Measurements from ENCODE around the gene MAGI3. TPM values are rescaled to one million over a fixed set of nuclear protein-coding genes. Genes with fewer than 3 reads are reported as not detected.
"Not testable (repeated sequence)": the region's sequence is repeated elsewhere in the genome, so short reads cannot be mapped to it uniquely, and the experiment has no call there.

The MAGI3 gene
- polyA plus RNA-seq, 3 donors from 2014 or later = 0.15 TPM; not detected in 2

DNA sequence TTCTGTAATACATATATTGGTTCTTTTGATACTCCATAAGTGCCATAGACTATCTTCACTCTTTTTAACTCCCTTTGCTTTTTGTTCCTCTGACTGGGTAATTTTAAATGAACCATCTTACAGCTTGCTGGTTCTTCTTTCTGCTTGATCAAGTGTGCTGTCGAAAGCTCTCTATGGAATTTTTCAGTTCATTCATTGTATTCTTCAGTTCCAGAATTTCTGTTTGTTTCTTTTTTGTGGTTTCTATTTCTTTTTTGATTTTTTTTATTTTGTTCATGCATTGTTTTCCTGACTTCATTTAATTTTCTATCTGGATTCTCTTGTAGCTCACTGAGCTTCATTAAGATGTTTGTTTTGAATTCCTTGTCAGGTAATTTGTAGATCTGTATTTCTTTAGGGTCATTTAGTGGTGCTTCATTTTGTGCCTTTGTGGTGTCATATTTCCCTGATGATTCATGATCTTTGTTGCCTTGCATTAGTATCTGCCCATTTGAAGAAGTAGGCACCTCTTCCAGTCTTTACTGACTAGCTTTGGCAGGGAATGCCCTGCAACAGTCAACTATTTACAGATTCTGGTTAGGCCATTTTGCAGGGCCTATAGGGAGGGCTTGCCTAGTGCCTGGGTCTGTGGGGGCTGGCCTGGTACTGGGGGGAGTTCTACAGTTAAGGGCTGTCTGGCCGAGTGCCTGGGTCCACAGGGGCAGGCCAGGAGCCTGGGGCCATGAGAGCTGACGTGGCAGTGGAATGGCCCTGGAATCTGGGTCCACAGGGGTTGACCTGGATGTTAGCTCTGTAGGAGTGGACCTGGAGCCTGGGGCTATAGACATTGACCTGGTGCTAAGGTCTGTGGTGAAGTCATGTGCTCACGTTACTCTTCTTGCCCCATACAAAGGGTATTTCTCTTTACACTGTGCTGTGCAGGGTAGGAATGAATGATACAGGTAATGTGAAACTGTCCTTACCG is 89.7 kb downstream of the MAGI3 start:
- H3K27me3 Mint-ChIP-seq (ENCODE audit: low read depth in 3 of 3) = peaks cover 0 to 5% (median 1%) of the 10 kb centered on the region in 3 donors
- no peak overlapping the region for H3K4me3 Mint-ChIP-seq
- DNase-seq = no peak
- H3K9me3 Mint-ChIP-seq = peaks cover 22 to 70% (median 50%) of the 10 kb centered on the region in 6 donors
- H3K4me1 Mint-ChIP-seq = no peaks in the 10 kb centered on the region
- no peak overlapping the region for H3K27ac Mint-ChIP-seq
- peaks cover 0 to 17% (median 0%) of the 10 kb centered on the region in 3 donors for H3K36me3 Mint-ChIP-seq

GRCh38 chr1:113485131-113485530 is 94.8 kb downstream of the MAGI3 start:
- not testable (repeated sequence) for H3K27ac Mint-ChIP-seq; H3K4me3 Mint-ChIP-seq; H3K27me3 Mint-ChIP-seq (ENCODE audit: low read depth in 3 of 3); DNase-seq; H3K36me3 Mint-ChIP-seq; H3K4me1 Mint-ChIP-seq
- peaks cover 13 to 57% (median 30%) of the 10 kb centered on the region in 6 donors for H3K9me3 Mint-ChIP-seq

GRCh38 chr1:113488576-113489177 is 98.4 kb downstream of the MAGI3 start:
- DNase-seq = no peak
- peaks cover 19 to 57% (median 35%) of the 10 kb centered on the region in 6 donors for H3K9me3 Mint-ChIP-seq
- H3K4me1 Mint-ChIP-seq = no peaks in the 10 kb centered on the region
- H3K4me3 Mint-ChIP-seq = no peak overlapping the region
- no peak overlapping the region for H3K27ac Mint-ChIP-seq
- H3K36me3 Mint-ChIP-seq = peaks cover 0 to 6% (median 0%) of the 10 kb centered on the region in 3 donors
- H3K27me3 Mint-ChIP-seq (ENCODE audit: low read depth in 3 of 3) = peaks cover 2 to 8% (median 3%) of the 10 kb centered on the region in 3 donors

DNA sequence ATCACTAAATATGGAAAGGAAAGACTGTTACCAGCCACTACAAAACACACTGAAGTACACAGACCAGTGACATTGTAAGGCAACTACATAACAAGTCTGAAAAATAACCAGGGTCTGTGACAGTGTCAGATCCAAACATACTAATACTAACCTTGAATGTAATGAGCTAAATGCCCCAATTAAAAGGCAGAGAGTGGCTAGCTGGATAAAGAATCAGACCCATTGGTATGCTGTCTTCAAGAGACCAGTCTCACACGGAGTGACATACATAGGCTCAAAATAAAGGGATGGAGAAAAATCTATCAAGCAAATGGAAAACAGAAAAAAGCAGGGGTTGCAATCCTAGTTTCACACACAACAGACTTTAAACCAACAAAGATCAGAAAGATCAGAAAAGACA is 100.1 kb downstream of the MAGI3 start:
- Mint-ChIP-seq H3K4me1 (no peaks in the 10 kb centered on the region), H3K36me3 (peaks cover 0 to 6% (median 0%) of the 10 kb centered on the region in 3 donors), H3K27ac (no peak overlapping the region), H3K9me3 (peaks cover 24 to 55% (median 35%) of the 10 kb centered on the region in 6 donors), H3K27me3 (ENCODE audit: low read depth in 3 of 3) (peaks cover 6 to 8% (median 7%) of the 10 kb centered on the region in 3 donors), H3K4me3 (no peak overlapping the region)
- no peak for DNase-seq

GRCh38 chr1:113493533-113493932 is 103.2 kb downstream of the MAGI3 start:
- peaks cover 26 to 46% (median 36%) of the 10 kb centered on the region in 6 donors for H3K9me3 Mint-ChIP-seq
- no peak overlapping the region for H3K27ac Mint-ChIP-seq
- H3K4me1 Mint-ChIP-seq = no peaks in the 10 kb centered on the region
- DNase-seq = no peak
- H3K27me3 Mint-ChIP-seq (ENCODE audit: low read depth in 3 of 3) = peaks cover 6 to 10% (median 8%) of the 10 kb centered on the region in 3 donors
- H3K4me3 Mint-ChIP-seq = no peak overlapping the region
- peaks cover 0 to 6% (median 0%) of the 10 kb centered on the region in 3 donors for H3K36me3 Mint-ChIP-seq

DNA sequence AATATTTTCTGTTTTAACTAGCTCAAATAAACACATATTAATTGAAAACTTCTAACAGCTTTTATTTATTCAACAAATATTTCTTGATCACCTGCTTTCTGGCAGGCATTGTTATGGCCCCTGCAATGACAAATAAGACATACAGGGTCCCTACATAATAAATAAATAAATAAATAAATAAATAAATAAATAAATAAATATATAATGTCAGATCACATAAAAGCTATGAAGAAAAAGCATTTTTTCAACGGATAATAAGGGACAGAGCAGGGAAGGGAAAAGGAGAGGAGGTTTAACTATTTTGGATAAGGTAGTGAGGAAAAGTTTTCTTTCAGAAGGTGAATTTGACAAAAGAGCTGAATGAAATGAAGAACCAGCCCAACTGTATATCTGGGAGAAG is 115.0 kb downstream of the MAGI3 start:
- no peak overlapping the region for H3K27ac Mint-ChIP-seq
- no peaks in the 10 kb centered on the region for H3K36me3 Mint-ChIP-seq
- H3K27me3 Mint-ChIP-seq (ENCODE audit: low read depth in 3 of 3) = peaks cover 0 to 4% (median 0%) of the 10 kb centered on the region in 3 donors
- H3K9me3 Mint-ChIP-seq = peaks cover 0 to 10% (median 2%) of the 10 kb centered on the region in 6 donors
- H3K4me1 Mint-ChIP-seq = no peaks in the 10 kb centered on the region
- H3K4me3 Mint-ChIP-seq = no peak overlapping the region
- no peak for DNase-seq

- H3K36me3 Mint-ChIP-seq = no peaks in the 10 kb centered on the region
- no peak for DNase-seq
- no peak overlapping the region for H3K27ac Mint-ChIP-seq
- peaks cover 0 to 24% (median 14%) of the 10 kb centered on the region in 6 donors for H3K9me3 Mint-ChIP-seq
- no peaks in the 10 kb centered on the region for H3K4me1 Mint-ChIP-seq
- peaks cover 0 to 5% (median 2%) of the 10 kb centered on the region in 3 donors for H3K27me3 Mint-ChIP-seq (ENCODE audit: low read depth in 3 of 3)
- no peak overlapping the region for H3K4me3 Mint-ChIP-seq
Measured at GRCh38 chr1:113507552-113508214, 117.4 kb downstream of the MAGI3 start.

DNA sequence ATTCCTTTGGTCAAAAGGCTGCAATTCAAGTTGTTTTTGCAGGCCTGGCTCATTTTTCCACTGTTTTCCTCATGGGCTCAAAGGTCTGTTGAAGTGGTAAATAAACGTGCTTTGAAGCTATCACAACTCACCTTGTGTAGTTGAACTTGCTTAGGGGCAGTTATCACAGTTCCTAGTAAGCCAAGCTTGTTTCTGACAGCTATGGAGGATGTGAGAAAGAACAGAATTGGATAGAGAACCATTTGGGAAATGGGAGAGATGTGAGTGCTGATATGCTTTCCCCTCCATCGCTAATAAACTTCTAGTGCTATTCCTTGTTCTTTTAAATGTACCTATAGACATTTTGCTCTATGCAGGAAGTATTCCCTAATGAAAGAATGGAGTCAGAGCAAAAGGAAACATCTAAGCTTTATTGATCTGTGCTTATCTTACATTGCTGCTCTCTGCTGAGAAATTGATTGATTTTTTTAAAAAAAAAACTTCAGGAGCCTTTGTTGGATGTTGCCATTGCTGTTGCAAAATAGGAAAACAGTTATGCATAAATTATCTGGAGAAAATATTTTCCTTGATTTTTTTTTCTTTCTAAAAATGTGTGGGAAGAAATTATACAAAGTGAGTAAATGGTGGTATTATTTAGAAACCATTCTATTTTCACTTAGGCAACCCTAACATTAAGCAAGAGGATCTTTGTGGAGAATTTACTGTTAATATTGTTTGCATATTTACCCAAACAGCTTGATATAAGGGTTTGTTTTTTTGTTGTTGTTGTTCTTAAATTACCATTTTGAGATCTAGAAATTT is 118.2 kb downstream of the MAGI3 start:
- DNase-seq = no peak
- H3K9me3 Mint-ChIP-seq = peaks cover 3 to 24% (median 14%) of the 10 kb centered on the region in 6 donors
- peaks cover 0 to 5% (median 2%) of the 10 kb centered on the region in 3 donors for H3K27me3 Mint-ChIP-seq (ENCODE audit: low read depth in 3 of 3)
- no peak overlapping the region for H3K4me3 Mint-ChIP-seq
- H3K36me3 Mint-ChIP-seq = no peaks in the 10 kb centered on the region
- H3K27ac Mint-ChIP-seq = no peak overlapping the region
- no peaks in the 10 kb centered on the region for H3K4me1 Mint-ChIP-seq

GRCh38 chr1:113509766-113510165 is 119.5 kb downstream of the MAGI3 start:
- H3K36me3 Mint-ChIP-seq; H3K27me3 Mint-ChIP-seq (ENCODE audit: low read depth in 3 of 3); H3K4me1 Mint-ChIP-seq; DNase-seq; H3K27ac Mint-ChIP-seq; H3K4me3 Mint-ChIP-seq: not testable (repeated sequence)
- peaks cover 3 to 24% (median 14%) of the 10 kb centered on the region in 6 donors for H3K9me3 Mint-ChIP-seq

GRCh38 chr1:113511269-113511668 is 121.0 kb downstream of the MAGI3 start:
- H3K9me3 Mint-ChIP-seq = peaks cover 3 to 25% (median 15%) of the 10 kb centered on the region in 6 donors
- H3K27me3 Mint-ChIP-seq (ENCODE audit: low read depth in 3 of 3) = peaks cover 0 to 2% (median 2%) of the 10 kb centered on the region in 3 donors
- peaks cover 0 to 3% (median 0%) of the 10 kb centered on the region in 3 donors for H3K36me3 Mint-ChIP-seq
- no peak overlapping the region for H3K27ac Mint-ChIP-seq
- no peak overlapping the region for H3K4me3 Mint-ChIP-seq
- no peaks in the 10 kb centered on the region for H3K4me1 Mint-ChIP-seq
- DNase-seq = no peak

DNA sequence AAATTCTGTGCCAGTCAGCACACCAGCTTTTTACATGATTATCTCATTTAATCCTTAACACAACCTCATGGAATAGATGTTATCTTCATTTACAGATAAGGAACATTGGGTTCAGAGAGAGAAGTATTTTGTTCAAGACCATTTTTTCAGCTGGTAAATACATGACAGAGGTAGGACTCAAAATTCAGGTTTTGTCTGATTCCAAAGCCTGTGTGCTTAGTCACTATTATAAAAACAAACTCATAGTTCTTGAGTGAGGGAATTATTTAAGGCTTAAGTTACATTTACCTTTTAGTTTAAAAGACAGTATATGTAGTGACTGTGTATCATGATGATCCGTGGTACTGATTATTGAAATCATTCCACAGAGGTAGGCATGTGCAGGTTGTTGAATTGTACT is 125.2 kb downstream of the MAGI3 start:
- Mint-ChIP-seq H3K9me3 (peaks cover 3 to 20% (median 13%) of the 10 kb centered on the region in 6 donors), H3K4me1 (no peaks in the 10 kb centered on the region), H3K4me3 (no peak overlapping the region), H3K36me3 (peaks cover 0 to 3% (median 0%) of the 10 kb centered on the region in 3 donors), H3K27me3 (ENCODE audit: low read depth in 3 of 3) (peaks cover 0 to 2% (median 0%) of the 10 kb centered on the region in 3 donors), H3K27ac (no peak overlapping the region)
- DNase-seq = no peak

DNA sequence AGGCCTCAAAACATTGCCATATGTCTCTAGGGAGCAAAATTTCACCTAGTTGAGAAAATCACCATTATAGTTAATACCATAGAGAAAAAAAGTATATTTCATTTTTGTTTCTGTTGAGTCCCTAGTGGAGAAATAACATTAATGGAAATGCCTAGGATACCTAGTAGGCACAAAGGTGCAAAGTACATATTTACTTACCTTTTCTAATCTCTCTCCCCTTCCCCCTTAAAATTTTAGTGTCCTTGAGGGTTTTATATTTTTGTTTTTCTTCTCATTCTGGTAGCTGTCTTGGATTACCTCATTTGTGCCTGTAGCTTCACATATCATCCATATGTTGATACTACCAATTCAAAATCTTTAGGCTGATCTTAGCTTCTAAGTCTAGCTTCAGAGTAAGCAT is 127.0 kb downstream of the MAGI3 start:
- Mint-ChIP-seq H3K4me1 (no peaks in the 10 kb centered on the region), H3K9me3 (peaks cover 0 to 6% (median 4%) of the 10 kb centered on the region in 6 donors), H3K4me3 (no peak overlapping the region), H3K36me3 (peaks cover 0 to 3% (median 0%) of the 10 kb centered on the region in 3 donors), H3K27ac (no peak overlapping the region), H3K27me3 (ENCODE audit: low read depth in 3 of 3) (peaks cover 0 to 2% (median 0%) of the 10 kb centered on the region in 3 donors)
- no peak for DNase-seq

- Mint-ChIP-seq H3K4me1 (no peaks in the 10 kb centered on the region), H3K4me3 (no peak overlapping the region), H3K36me3 (peaks cover 0 to 3% (median 0%) of the 10 kb centered on the region in 3 donors), H3K9me3 (peaks cover 0 to 11% (median 3%) of the 10 kb centered on the region in 6 donors), H3K27me3 (ENCODE audit: low read depth in 3 of 3) (no peaks in the 10 kb centered on the region), H3K27ac (no peak overlapping the region)
- no peak for DNase-seq
Measured at GRCh38 chr1:113517983-113518382, 127.7 kb downstream of the MAGI3 start.
